HG02885 (cell line): ENCODE results near the gene TBC1D2B.
"Not testable (repeated sequence)": the region's sequence is repeated elsewhere in the genome, so short reads cannot be mapped to it uniquely, and the experiment has no call there.

Source experiments
- ATAC-seq: cut with Tn5 transposase; IDR thresholded peaks from one replicate; pipeline ENCODE4 v1.9.1; 2021; ENCODE audit warnings: mild to moderate bottlenecking; ENCODE audit not compliant: unreplicated experiment, poor library complexity

Gene TBC1D2B

GRCh38 chr15:77959432-77959879, 118.1 kb downstream of the TBC1D2B start:
- ATAC-seq = peak; percentile 73

GRCh38 chr15:77958716-77959431, 118.6 kb downstream of the TBC1D2B start:
- ATAC-seq = not testable (repeated sequence)

GRCh38 chr15:77958021-77958420, 119.5 kb downstream of the TBC1D2B start:
- not testable (repeated sequence) for ATAC-seq

- ATAC-seq = not testable (repeated sequence)
Observed at GRCh38 chr15:77953926-77954325, 123.6 kb downstream of the TBC1D2B start.

- ATAC-seq = not testable (repeated sequence)
Observed at GRCh38 chr15:77952928-77953446, 124.5 kb downstream of the TBC1D2B start.

- ATAC-seq = not testable (repeated sequence)
Observed at GRCh38 chr15:77951105-77951786, 126.3 kb downstream of the TBC1D2B start.

- ATAC-seq = not testable (repeated sequence)
Observed at GRCh38 chr15:77950470-77950869, 127.0 kb downstream of the TBC1D2B start.

- ATAC-seq = no peak
Observed at GRCh38 chr15:77945566-77945965, 131.9 kb downstream of the TBC1D2B start.
